Small intestine (tissue), 7 donors: Measurements from ENCODE around the gene DYNC2LI1. TPM values are rescaled to one million over a fixed set of nuclear protein-coding genes. Genes with fewer than 3 reads are reported as not detected.

Experiments
- DNase-seq, 2 donors: peaks; one replicate each; pipeline versions ENCODE4 v3.0.0 to v3.0.0-alpha.2; 2013
- FAIRE-seq: peaks from 2 replicates; lab custom pipeline; 2012; peaks lifted over from hg19 to GRCh38; lab: Jason Lieb, UNC
- H3K27ac ChIP-seq, 3 donors: one replicate each; pipeline ENCODE4 v1.5.1; 2013; ENCODE audit warnings: low read length in 2 of 3, mild to moderate bottlenecking in 2 of 3, control low read depth in 1 of 3, inconsistent platforms in 1 of 3, low read depth in 1 of 3, moderate library complexity in 1 of 3
- H3K27me3 ChIP-seq, 3 donors: one replicate each; pipeline ENCODE4 v1.6.1; 2013; ENCODE audit warnings: low read length in 3 of 3, inconsistent platforms in 1 of 3; ENCODE audit not compliant: control insufficient read depth in 3 of 3, insufficient read depth in 3 of 3
- H3K36me3 ChIP-seq, 3 donors: one replicate each; pipeline ENCODE4 v1.6.1; 2013; ENCODE audit warnings: low read length in 3 of 3, inconsistent platforms in 1 of 3, low read depth in 1 of 3, mild to moderate bottlenecking in 1 of 3, moderate library complexity in 1 of 3; ENCODE audit not compliant: control insufficient read depth in 3 of 3, insufficient read depth in 2 of 3
- H3K4me1 ChIP-seq, 3 donors: one replicate each; pipeline ENCODE4 v1.6.1; 2013; ENCODE audit warnings: low read length in 2 of 3, inconsistent platforms in 1 of 3, low read depth in 1 of 3, mild to moderate bottlenecking in 1 of 3, moderate library complexity in 1 of 3; ENCODE audit not compliant: control insufficient read depth in 3 of 3, insufficient read depth in 2 of 3
- H3K4me3 ChIP-seq, 3 donors: one replicate each; pipeline ENCODE4 v1.5.1; 2013; ENCODE audit warnings: low read length in 3 of 3, control low read depth in 1 of 3, inconsistent platforms in 1 of 3, low read depth in 1 of 3, mild to moderate bottlenecking in 1 of 3, moderate library complexity in 1 of 3
- H3K9me3 ChIP-seq, 2 donors: one replicate each; pipeline ENCODE4 v1.6.1; 2013; ENCODE audit warnings: low read depth in 1 of 2, low read length in 1 of 2; ENCODE audit not compliant: control insufficient read depth in 2 of 2, insufficient read depth in 1 of 2
- WGBS, 3 donors: extraction: QIAGEN DNeasy Blood & Tissue Kit; methylation state at CpG; one replicate each; pipeline ENCODE4 v1.1.7; 2013; 5-methylcytosine and 5-hydroxymethylcytosine counted together
- polyA plus RNA-seq, 4 donors: library from polyadenylated mRNA; stranded (reverse) in 3 of 4; unstranded in 1 of 4; fragments of 200-250 nt in 3 of 4; fragments of 120-200 nt in 1 of 4; gene quantifications; one replicate each; pipeline versions ENCODE4 v1.2.1 to v1.2.3, GENCODE V29; 2013
- donor health status: healthy with polysubstance abuse.
- donor health status: control.
- donor health status: control.
- donor health status: Bipolar disorder and iron deficiency.
- donor health status: healthy.

DYNC2LI1 gene
- polyA plus RNA-seq, 4 donors, result 21.8 to 68.6 (median 48.1) TPM

GRCh38 chr2:43792653-43793052, 18.8 kb downstream of the DYNC2LI1 start:
- H3K4me3 ChIP-seq, result no peak overlapping the region
- 74 to 90% (median 85%) methylated on average over 3 of the region's 3 CpGs for WGBS, 3 donors
- DNase-seq (no peak), FAIRE-seq (no peak)
- H3K27me3 ChIP-seq, result no peaks in the 10 kb centered on the region
- no peaks in the 10 kb centered on the region for H3K9me3 ChIP-seq
- no peaks in the 10 kb centered on the region for H3K4me1 ChIP-seq
- peaks cover 0 to 17% (median 0%) of the 10 kb centered on the region in 3 donors for H3K36me3 ChIP-seq
- no peak overlapping the region for H3K27ac ChIP-seq

GRCh38 chr2:43794956-43795355, 21.1 kb downstream of the DYNC2LI1 start:
- Histone ChIP-seq H3K4me1 (peaks cover 0 to 2% (median 0%) of the 10 kb centered on the region in 3 donors), H3K27ac (no peak overlapping the region), H3K36me3 (peaks cover 0 to 16% (median 0%) of the 10 kb centered on the region in 3 donors), H3K27me3 (no peaks in the 10 kb centered on the region), H3K4me3 (no peak overlapping the region), H3K9me3 (no peaks in the 10 kb centered on the region)
- FAIRE-seq (no peak), DNase-seq (no peak)
- WGBS, 3 donors, result 94 to 95% (median 95%) methylated on average over 9 of the region's 9 CpGs

GRCh38 chr2:43796206-43796605, 22.4 kb downstream of the DYNC2LI1 start:
- peaks cover 0 to 10% (median 0%) of the 10 kb centered on the region in 3 donors for H3K36me3 ChIP-seq
- 68 to 72% (median 70%) methylated on average over 1 of the region's 1 CpG for WGBS, 3 donors
- DNase-seq (no peak), FAIRE-seq (no peak)
- H3K27ac ChIP-seq, result no peak overlapping the region
- peaks cover 0 to 4% (median 0%) of the 10 kb centered on the region in 3 donors for H3K4me1 ChIP-seq
- no peaks in the 10 kb centered on the region for H3K27me3 ChIP-seq
- H3K4me3 ChIP-seq, result no peak overlapping the region
- H3K9me3 ChIP-seq, result no peaks in the 10 kb centered on the region

- Histone ChIP-seq H3K9me3 (no peaks in the 10 kb centered on the region), H3K27ac (no peak overlapping the region), H3K27me3 (no peaks in the 10 kb centered on the region), H3K4me1 (peaks cover 0 to 4% (median 0%) of the 10 kb centered on the region in 3 donors), H3K36me3 (peaks cover 0 to 9% (median 0%) of the 10 kb centered on the region in 3 donors), H3K4me3 (no peak overlapping the region)
- no peak for DNase-seq
- no peak for FAIRE-seq
- WGBS, 3 donors, result 68 to 77% (median 76%) methylated on average over 4 of the region's 4 CpGs
These were observed 24.5 kb downstream of the DYNC2LI1 start for GRCh38 chr2:43798300-43798699.

GRCh38 chr2:43800894-43801293, 27.1 kb downstream of the DYNC2LI1 start:
- Histone ChIP-seq H3K27ac (no peak overlapping the region), H3K27me3 (no peaks in the 10 kb centered on the region), H3K4me3 (peak overlapping the region in 1 of 3 donors; percentile 33), H3K9me3 (no peaks in the 10 kb centered on the region), H3K36me3 (peaks cover 0 to 7% (median 2%) of the 10 kb centered on the region in 3 donors), H3K4me1 (peaks cover 0 to 18% (median 4%) of the 10 kb centered on the region in 3 donors)
- FAIRE-seq (peak; percentile 80), DNase-seq (no peak)

GRCh38 chr2:43802135-43802534, 28.3 kb downstream of the DYNC2LI1 start:
- WGBS, 3 donors, result 34 to 63% (median 45%) methylated on average over 2 of the region's 2 CpGs
- DNase-seq (peak in 1 of 2 donors; percentile 69), FAIRE-seq (peak; percentile 53)
- peaks cover 0 to 31% (median 4%) of the 10 kb centered on the region in 3 donors for H3K4me1 ChIP-seq
- H3K27ac ChIP-seq, result peak overlapping the region in 1 of 3 donors; percentile 32
- H3K4me3 ChIP-seq, result peak overlapping the region in 1 of 3 donors; percentile 1
- H3K27me3 ChIP-seq, result no peaks in the 10 kb centered on the region
- H3K36me3 ChIP-seq, result peaks cover 0 to 11% (median 2%) of the 10 kb centered on the region in 3 donors
- H3K9me3 ChIP-seq, result no peaks in the 10 kb centered on the region

- H3K4me1 ChIP-seq, result peaks cover 0 to 38% (median 4%) of the 10 kb centered on the region in 3 donors
- peaks cover 0 to 5% (median 2%) of the 10 kb centered on the region in 3 donors for H3K36me3 ChIP-seq
- no peaks in the 10 kb centered on the region for H3K27me3 ChIP-seq
- no peak overlapping the region for H3K27ac ChIP-seq
- H3K9me3 ChIP-seq, result no peaks in the 10 kb centered on the region
- DNase-seq, result no peak
- 70 to 84% (median 78%) methylated on average over 1 of the region's 1 CpG for WGBS, 3 donors
- H3K4me3 ChIP-seq, result peak overlapping the region in 1 of 3 donors; percentile 19
- no peak for FAIRE-seq
These were observed 29.3 kb downstream of the DYNC2LI1 start for GRCh38 chr2:43803113-43803512.

GRCh38 chr2:43806719-43807031, 32.8 kb downstream of the DYNC2LI1 start:
- FAIRE-seq, result no peak
- H3K27me3 ChIP-seq, result no peaks in the 10 kb centered on the region
- H3K4me1 ChIP-seq, result peaks cover 0 to 45% (median 4%) of the 10 kb centered on the region in 3 donors
- H3K36me3 ChIP-seq, result peaks cover 0 to 5% (median 2%) of the 10 kb centered on the region in 3 donors
- no peak for DNase-seq
- H3K4me3 ChIP-seq, result no peak overlapping the region
- 11 to 63% (median 32%) methylated on average over 2 of the region's 2 CpGs for WGBS, 3 donors
- no peaks in the 10 kb centered on the region for H3K9me3 ChIP-seq
- H3K27ac ChIP-seq, result peak overlapping the region in 1 of 3 donors; percentile 70

GRCh38 chr2:43810452-43810851, 36.6 kb downstream of the DYNC2LI1 start:
- FAIRE-seq (no peak), DNase-seq (no peak)
- H3K27ac ChIP-seq, result no peak overlapping the region
- 66 to 74% (median 70%) methylated on average over 2 of the region's 2 CpGs for WGBS, 3 donors
- H3K36me3 ChIP-seq, result peaks cover 0 to 11% (median 6%) of the 10 kb centered on the region in 3 donors
- H3K9me3 ChIP-seq, result no peaks in the 10 kb centered on the region
- peaks cover 0 to 35% (median 0%) of the 10 kb centered on the region in 3 donors for H3K4me1 ChIP-seq
- no peaks in the 10 kb centered on the region for H3K27me3 ChIP-seq
- H3K4me3 ChIP-seq, result no peak overlapping the region
